Stimulated activated CD4-positive, alpha-beta T cell treated with anti-CD3 and anti-CD28 coated beads, Interleukin-4, amount 100 ng/mL, for 24 hours (primary cell): ENCODE measurements around the gene COL3A1.

ENCODE experiments used
- DNase-seq: peaks from one replicate; pipeline ENCODE4 v3.0.0-alpha.2; 2020

Gene COL3A1

GRCh38 chr2:188974164-188974563, at the start of gene COL3A1:
TSS of gene COL3A1 (plus strand) at chr2:188974373. CDS start at chr2:188974490, 117 bp downstream.
- no peak for DNase-seq

- DNase-seq = no peak
Measured at GRCh38 chr2:188928643-188929042, 45.5 kb upstream of the COL3A1 start.

- DNase-seq = no peak
Measured at GRCh38 chr2:188931361-188931760, 42.8 kb upstream of the COL3A1 start.

- DNase-seq = no peak
Measured at GRCh38 chr2:188937228-188938220, 36.6 kb upstream of the COL3A1 start.

GRCh38 chr2:188940171-188940570, 34.0 kb upstream of the COL3A1 start:
- DNase-seq = no peak

- no peak for DNase-seq
Measured at GRCh38 chr2:188944442-188944841, 29.7 kb upstream of the COL3A1 start.

- no peak for DNase-seq
Measured at GRCh38 chr2:188949046-188949818, 24.9 kb upstream of the COL3A1 start.

GRCh38 chr2:188952901-188953300, 21.3 kb upstream of the COL3A1 start:
- no peak for DNase-seq

- DNase-seq = no peak
Measured at GRCh38 chr2:188956290-188956689, 17.9 kb upstream of the COL3A1 start.

- DNase-seq = no peak
Measured at GRCh38 chr2:188956961-188957360, 17.2 kb upstream of the COL3A1 start.

- no peak for DNase-seq
Measured at GRCh38 chr2:188957646-188958045, 16.5 kb upstream of the COL3A1 start.

GRCh38 chr2:188963741-188964140, 10.4 kb upstream of the COL3A1 start:
- no peak for DNase-seq

GRCh38 chr2:188964976-188965546, 9.1 kb upstream of the COL3A1 start:
- DNase-seq = no peak

- no peak for DNase-seq
Measured at GRCh38 chr2:188965563-188965962, 8.6 kb upstream of the COL3A1 start.

- no peak for DNase-seq
Measured at GRCh38 chr2:188966079-188966571, 8.0 kb upstream of the COL3A1 start.

GRCh38 chr2:188966728-188967440, 7.3 kb upstream of the COL3A1 start:
- no peak for DNase-seq

- DNase-seq = no peak
Measured at GRCh38 chr2:188969236-188969635, 4.9 kb upstream of the COL3A1 start.

GRCh38 chr2:188969651-188970050, 4.5 kb upstream of the COL3A1 start:
- no peak for DNase-seq

- no peak for DNase-seq
Measured at GRCh38 chr2:188970211-188970610, 4.0 kb upstream of the COL3A1 start.

GRCh38 chr2:188971432-188971861, 2.7 kb upstream of the COL3A1 start:
- no peak for DNase-seq

- no peak for DNase-seq
Measured at GRCh38 chr2:188973641-188974040, 532 bp upstream of the COL3A1 start.

GRCh38 chr2:188975497-188976102, 1.4 kb downstream of the COL3A1 start:
- DNase-seq = no peak
